Measurements from ENCODE around the gene NAA80.

DNA sequence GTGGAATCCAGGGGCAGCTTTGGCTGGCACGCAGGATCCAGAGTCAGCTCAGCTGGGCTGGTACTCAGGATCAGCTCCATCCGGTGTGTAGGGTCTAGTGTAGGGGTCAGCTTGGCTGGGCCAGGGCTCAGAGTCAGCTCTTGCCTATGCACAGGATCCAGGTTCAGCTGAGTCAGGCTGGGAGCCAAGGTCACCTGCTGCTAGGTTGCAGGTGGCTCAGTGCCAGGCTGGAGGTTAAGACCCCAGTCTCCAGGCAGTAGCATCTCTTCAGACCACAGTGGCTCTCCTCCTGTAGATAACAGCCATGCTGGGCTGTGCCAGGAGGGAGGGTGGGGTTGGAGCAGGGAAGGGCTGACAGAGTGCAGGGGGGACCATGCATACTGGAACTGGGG is 1.8 kb downstream of the NAA80 start:
- TF ChIP-seq, protein P1, sequence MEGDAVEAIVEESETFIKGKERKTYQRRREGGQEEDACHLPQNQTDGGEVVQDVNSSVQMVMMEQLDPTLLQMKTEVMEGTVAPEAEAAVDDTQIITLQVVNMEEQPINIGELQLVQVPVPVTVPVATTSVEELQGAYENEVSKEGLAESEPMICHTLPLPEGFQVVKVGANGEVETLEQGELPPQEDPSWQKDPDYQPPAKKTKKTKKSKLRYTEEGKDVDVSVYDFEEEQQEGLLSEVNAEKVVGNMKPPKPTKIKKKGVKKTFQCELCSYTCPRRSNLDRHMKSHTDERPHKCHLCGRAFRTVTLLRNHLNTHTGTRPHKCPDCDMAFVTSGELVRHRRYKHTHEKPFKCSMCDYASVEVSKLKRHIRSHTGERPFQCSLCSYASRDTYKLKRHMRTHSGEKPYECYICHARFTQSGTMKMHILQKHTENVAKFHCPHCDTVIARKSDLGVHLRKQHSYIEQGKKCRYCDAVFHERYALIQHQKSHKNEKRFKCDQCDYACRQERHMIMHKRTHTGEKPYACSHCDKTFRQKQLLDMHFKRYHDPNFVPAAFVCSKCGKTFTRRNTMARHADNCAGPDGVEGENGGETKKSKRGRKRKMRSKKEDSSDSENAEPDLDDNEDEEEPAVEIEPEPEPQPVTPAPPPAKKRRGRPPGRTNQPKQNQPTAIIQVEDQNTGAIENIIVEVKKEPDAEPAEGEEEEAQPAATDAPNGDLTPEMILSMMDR (IDR thresholded peaks at IDR 0.05): no peak
- no peak for TF ChIP-seq POLR2A (IDR thresholded peaks at IDR 0.05)

Measured in adrenal gland (tissue), 5 donors.